Transverse colon (tissue), 4 donors: ENCODE results near the gene RHOU. TPM values are rescaled to one million over a fixed set of nuclear protein-coding genes. Genes with fewer than 3 reads are reported as not detected.

Source experiments
- DNase-seq: peaks from one replicate; pipeline ENCODE4 v3.0.0-alpha.2; 2019
- H3K27ac ChIP-seq, 4 donors: fragments of 200-600 bp; sonication (generic); 2 replicates each; pipeline ENCODE4 v1.5.1; 2016 to 2018; ENCODE audit warnings: inconsistent platforms in 4 of 4
- H3K27me3 ChIP-seq: fragments of 200-600 bp; sonication (generic); 2 replicates; pipeline ENCODE4 v1.5.1; 2017; ENCODE audit warnings: inconsistent platforms
- H3K36me3 ChIP-seq, 4 donors: fragments of 200-600 bp; sonication (generic); 2 replicates each; pipeline ENCODE4 v1.5.1; 2017 to 2019; ENCODE audit warnings: inconsistent platforms in 4 of 4
- H3K4me1 ChIP-seq, 4 donors: fragments of 200-600 bp; sonication (generic); 2 replicates each; pipeline ENCODE4 v1.5.1; 2017 to 2020; ENCODE audit warnings: inconsistent platforms in 4 of 4
- H3K4me3 ChIP-seq, 4 donors: fragments of 200-600 bp; sonication (generic); 1 replicate in 1 of 4; 2 replicates in 3 of 4; pipeline versions ENCODE4 v1.5.1 to v1.6.1; 2017 to 2019; ENCODE audit warnings: inconsistent platforms in 4 of 4
- H3K9me3 ChIP-seq, 2 donors: fragments of 200-600 bp; sonication (generic); 2 replicates each; pipeline ENCODE4 v1.5.1; 2017 to 2019; ENCODE audit warnings: inconsistent platforms in 2 of 2
- EP300 ChIP-seq: sonication (generic); formaldehyde crosslinking; IDR thresholded peaks from one replicate; pipeline ENCODE4 v1.6.1; 2017; ENCODE audit warnings: antibody characterized with exemption, low read depth
- POLR2A ChIP-seq: fragments of 450-650 bp; IDR thresholded peaks from one replicate; pipeline ENCODE4 v1.6.1; 2016; ENCODE audit warnings: antibody characterized with exemption, mild to moderate bottlenecking, moderate library complexity
- POLR2AphosphoS5 ChIP-seq, 3 donors: sonication (generic); formaldehyde crosslinking; IDR thresholded peaks; one replicate each; pipeline ENCODE4 v1.6.1; 2016; ENCODE audit warnings: antibody characterized with exemption in 3 of 3
- WGBS, 2 donors: methylation state at CpG; one replicate each; pipeline ENCODE4 v1.1.5; 2018; ENCODE audit warnings: low coverage in 1 of 2; 5-methylcytosine and 5-hydroxymethylcytosine counted together
- in situ Hi-C, 4 donors: fragments of 200-750 bp; cut with MboI; loops; one replicate each; pipeline versions ENCODE4 v1.15.0 to v1.15.1; 2017; ENCODE audit warnings: low sequenced_read_pairs in 3 of 4, low pct_ligation_motif_present in 1 of 4, low pct_unique_long_range_greater_than_20kb in 1 of 4
- intact Hi-C: fragments of 100-400 bp; cut with DNase I; formaldehyde crosslinking; loops from one replicate; pipeline ENCODE4 v1.15.1; 2023; ENCODE audit warnings: low total_unique reads
- total RNA-seq, 4 donors: library from RNA; depleted of rRNA; stranded (reverse); fragments of >200 nt; gene quantifications; one replicate each; pipeline ENCODE4 v1.1.0, GENCODE V29; 2016
- TF ChIP-seq, protein P1 (sequence below), 5 experiments: fragments of 200-600 bp in 3 of 5; fragments of 450-650 bp in 2 of 5; sonication (generic) in 3 of 5; IDR thresholded peaks; 1 replicate in 2 of 5; 2 replicates in 3 of 5; pipeline ENCODE4 v1.5.1; 2016 to 2017; ENCODE audit warnings: antibody characterized with exemption in 5 of 5, inconsistent platforms in 3 of 5, mild to moderate bottlenecking in 2 of 5, moderate library complexity in 1 of 5

Gene RHOU
- total RNA-seq, 4 donors from 2014 or later: 32.0 to 62.5 (median 38.4) TPM

DNA sequence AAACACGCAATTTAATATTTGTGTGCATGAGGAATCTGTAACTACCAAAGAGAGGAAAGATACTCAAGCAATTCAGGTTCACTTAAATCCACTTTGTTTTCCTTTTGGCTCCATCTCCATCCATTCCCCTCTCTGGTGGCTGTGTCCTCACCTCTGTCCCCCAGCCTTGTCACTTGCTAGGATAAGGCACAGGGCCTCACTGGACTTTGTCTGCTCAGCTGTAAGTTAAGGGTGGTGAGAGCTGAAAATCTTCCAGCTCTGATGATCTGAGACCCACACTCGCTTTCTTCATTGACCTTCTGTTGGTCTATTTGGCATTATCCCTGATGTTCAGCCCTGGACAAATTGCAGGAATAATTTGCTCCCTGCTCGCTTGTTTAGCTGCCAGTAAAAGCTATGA, 56.5 kb downstream of the RHOU start:
- WGBS, 2 donors: 97 to 100% methylated on average over 3 of the region's 3 CpGs
- in situ Hi-C loops: no loop called here
- H3K36me3 ChIP-seq: no peaks in the 10 kb centered on the region
- intact Hi-C loops: loop anchor here (10.0 kb wide), 1 partner anchor 323 kb away; no protein-coding TSS in a partner anchor
- H3K4me1 ChIP-seq: no peaks in the 10 kb centered on the region
- H3K4me3 ChIP-seq: no peak overlapping the region
- H3K27me3 ChIP-seq: no peaks in the 10 kb centered on the region
- TF ChIP-seq POLR2AphosphoS5 (IDR thresholded peaks at IDR 0.05): no peak
- TF ChIP-seq POLR2A: no peak
- no peak for TF ChIP-seq EP300
- TF ChIP-seq, protein P1, sequence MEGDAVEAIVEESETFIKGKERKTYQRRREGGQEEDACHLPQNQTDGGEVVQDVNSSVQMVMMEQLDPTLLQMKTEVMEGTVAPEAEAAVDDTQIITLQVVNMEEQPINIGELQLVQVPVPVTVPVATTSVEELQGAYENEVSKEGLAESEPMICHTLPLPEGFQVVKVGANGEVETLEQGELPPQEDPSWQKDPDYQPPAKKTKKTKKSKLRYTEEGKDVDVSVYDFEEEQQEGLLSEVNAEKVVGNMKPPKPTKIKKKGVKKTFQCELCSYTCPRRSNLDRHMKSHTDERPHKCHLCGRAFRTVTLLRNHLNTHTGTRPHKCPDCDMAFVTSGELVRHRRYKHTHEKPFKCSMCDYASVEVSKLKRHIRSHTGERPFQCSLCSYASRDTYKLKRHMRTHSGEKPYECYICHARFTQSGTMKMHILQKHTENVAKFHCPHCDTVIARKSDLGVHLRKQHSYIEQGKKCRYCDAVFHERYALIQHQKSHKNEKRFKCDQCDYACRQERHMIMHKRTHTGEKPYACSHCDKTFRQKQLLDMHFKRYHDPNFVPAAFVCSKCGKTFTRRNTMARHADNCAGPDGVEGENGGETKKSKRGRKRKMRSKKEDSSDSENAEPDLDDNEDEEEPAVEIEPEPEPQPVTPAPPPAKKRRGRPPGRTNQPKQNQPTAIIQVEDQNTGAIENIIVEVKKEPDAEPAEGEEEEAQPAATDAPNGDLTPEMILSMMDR (IDR thresholded peaks at IDR 0.05): no peak
- no peak for DNase-seq
- no peaks in the 10 kb centered on the region for H3K9me3 ChIP-seq
- H3K27ac ChIP-seq: no peak overlapping the region

DNA sequence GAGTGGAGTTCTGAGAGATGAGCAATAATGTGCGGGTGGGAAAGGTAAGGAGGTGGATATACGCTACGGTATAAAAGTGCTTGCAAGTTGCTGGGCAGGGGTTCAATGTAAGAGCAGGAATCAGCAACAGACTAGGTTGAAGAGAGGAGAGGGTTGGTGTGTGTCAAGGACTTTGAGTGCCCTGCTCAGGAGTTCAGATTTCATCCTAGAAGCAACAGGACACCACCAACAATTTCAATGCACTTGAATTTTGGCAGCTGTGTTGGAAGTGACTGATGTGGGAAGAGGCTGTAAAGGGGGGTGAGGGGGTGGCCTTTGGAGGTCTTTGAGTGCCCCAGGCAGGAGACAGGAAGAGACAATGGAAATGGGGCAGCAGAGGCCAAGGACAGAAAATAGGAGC, 57.3 kb downstream of the RHOU start:
- 93 to 100% methylated on average over 3 of the region's 3 CpGs for WGBS, 2 donors
- H3K9me3 ChIP-seq: no peaks in the 10 kb centered on the region
- no peaks in the 10 kb centered on the region for H3K36me3 ChIP-seq
- no peak overlapping the region for H3K4me3 ChIP-seq
- DNase-seq: no peak
- no peak overlapping the region for H3K27ac ChIP-seq
- TF ChIP-seq, protein P1 (IDR thresholded peaks at IDR 0.05): no peak
- TF ChIP-seq POLR2AphosphoS5 (IDR thresholded peaks at IDR 0.05) (no peak), POLR2A (no peak), EP300 (no peak)
- in situ Hi-C loops (no loop called here), intact Hi-C loops (loop anchor here (10.0 kb wide), 1 partner anchor 322 kb away; no protein-coding TSS in a partner anchor)
- H3K27me3 ChIP-seq: no peaks in the 10 kb centered on the region
- H3K4me1 ChIP-seq: no peaks in the 10 kb centered on the region

DNA sequence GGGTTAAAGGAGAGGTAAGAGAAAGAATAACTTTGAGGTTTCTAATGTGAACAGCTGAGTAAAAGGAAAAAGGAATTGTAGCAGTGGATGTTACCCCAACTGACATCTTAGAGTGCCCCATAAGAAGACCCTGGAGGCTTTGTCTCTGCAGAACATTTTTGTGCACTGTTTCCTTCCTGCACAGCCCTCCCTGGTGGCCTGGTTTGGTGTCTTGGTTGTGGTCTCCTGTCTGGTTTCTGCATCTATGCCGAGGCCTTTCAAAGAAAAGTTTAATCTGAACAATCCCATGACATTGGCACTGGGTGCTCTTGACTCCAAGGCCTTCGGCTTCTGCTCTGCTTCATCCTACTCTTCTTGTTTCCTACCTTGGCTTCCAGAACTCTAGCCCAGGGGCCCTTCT, 57.8 kb downstream of the RHOU start:
- Histone ChIP-seq H3K4me3 (no peak overlapping the region), H3K36me3 (no peaks in the 10 kb centered on the region), H3K27ac (no peak overlapping the region), H3K4me1 (no peaks in the 10 kb centered on the region), H3K27me3 (no peaks in the 10 kb centered on the region), H3K9me3 (no peaks in the 10 kb centered on the region)
- 93 to 100% methylated on average over 1 to 2 of the region's 2 CpGs for WGBS, 2 donors
- in situ Hi-C loops: no loop called here
- intact Hi-C loops: loop anchor here (10.0 kb wide), 1 partner anchor 322 kb away; no protein-coding TSS in a partner anchor
- TF ChIP-seq EP300 (no peak), POLR2AphosphoS5 (IDR thresholded peaks at IDR 0.05) (no peak), POLR2A (no peak)
- TF ChIP-seq, protein P1 (IDR thresholded peaks at IDR 0.05): no peak
- DNase-seq: no peak

DNA sequence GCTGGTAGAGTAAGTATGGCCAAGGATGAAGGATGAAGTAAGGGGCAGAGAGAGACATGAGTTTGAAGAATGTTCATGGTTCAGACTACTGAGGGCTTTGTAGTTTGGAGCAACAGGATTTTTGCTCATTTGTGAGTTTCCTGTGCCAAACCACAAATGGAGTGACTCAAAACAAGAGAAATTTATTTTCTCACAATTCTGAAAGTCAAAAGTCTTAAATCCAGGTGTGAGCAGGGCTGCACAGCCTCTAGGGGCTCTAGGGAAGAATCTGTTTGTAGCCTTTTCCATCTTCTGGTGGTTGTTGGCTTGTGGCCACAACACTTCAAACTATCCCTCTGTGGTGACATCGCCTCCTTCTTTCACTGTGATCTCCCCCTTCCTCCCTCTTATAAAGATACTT, 58.9 kb downstream of the RHOU start:
- intact Hi-C loops (loop anchor here (10.0 kb wide), 1 partner anchor 321 kb away; no protein-coding TSS in a partner anchor), in situ Hi-C loops (no loop called here)
- TF ChIP-seq POLR2A: no peak
- TF ChIP-seq, protein P1 (IDR thresholded peaks at IDR 0.05): no peak
- no peak for TF ChIP-seq POLR2AphosphoS5 (IDR thresholded peaks at IDR 0.05)
- no peak for TF ChIP-seq EP300
- H3K27ac ChIP-seq: no peak overlapping the region
- 56% methylated on average over 1 of the region's 1 CpG; no CpG with 5 or more reads in 1 of the 2 donors for WGBS, 2 donors
- no peak for DNase-seq
- H3K9me3 ChIP-seq: no peaks in the 10 kb centered on the region
- no peaks in the 10 kb centered on the region for H3K36me3 ChIP-seq
- no peaks in the 10 kb centered on the region for H3K27me3 ChIP-seq
- peaks cover 0 to 4% (median 0%) of the 10 kb centered on the region in 4 donors for H3K4me1 ChIP-seq
- H3K4me3 ChIP-seq: no peak overlapping the region
